Stimulated activated CD4-positive, alpha-beta T cell treated with anti-CD3 and anti-CD28 coated beads, Interleukin-12 subunit alpha, Interleukin-12 subunit beta, amount 100 ng/mL, for 24 hours (primary cell): ENCODE data around the gene AGO1.
"Not testable (repeated sequence)": the region's sequence is repeated elsewhere in the genome, so short reads cannot be mapped to it uniquely, and the experiment has no call there.

ENCODE experiments used
- DNase-seq, 2 experiments: peaks; one replicate each; pipeline ENCODE4 v3.0.0-alpha.2; 2020; ENCODE audit warnings: low read depth in 2 of 2

Gene AGO1

GRCh38 chr1:35915693-35916092 is 32.7 kb downstream of the AGO1 start:
- DNase-seq: no peak

DNA sequence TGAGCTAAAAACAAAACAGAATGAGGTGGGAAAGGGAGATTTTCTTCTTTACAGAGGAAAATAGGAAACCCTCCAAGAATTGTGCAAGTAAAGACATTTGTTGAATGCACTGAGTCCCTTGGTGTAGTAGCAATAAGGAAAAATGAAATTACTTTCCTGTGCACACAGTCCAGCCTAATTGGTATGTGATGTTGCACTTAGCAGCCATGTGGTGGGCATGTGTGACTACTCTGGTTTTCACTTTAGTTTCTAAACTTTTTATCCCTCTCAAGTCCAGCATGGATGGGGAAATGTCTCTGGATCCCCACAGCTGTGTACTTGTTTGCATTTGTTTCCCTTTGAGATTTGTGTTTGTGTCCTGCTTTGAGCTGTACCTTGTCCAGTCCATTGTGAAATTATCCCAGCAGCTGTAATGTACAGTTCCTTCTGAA is 40.8 kb downstream of the AGO1 start:
- no peak for DNase-seq

DNA sequence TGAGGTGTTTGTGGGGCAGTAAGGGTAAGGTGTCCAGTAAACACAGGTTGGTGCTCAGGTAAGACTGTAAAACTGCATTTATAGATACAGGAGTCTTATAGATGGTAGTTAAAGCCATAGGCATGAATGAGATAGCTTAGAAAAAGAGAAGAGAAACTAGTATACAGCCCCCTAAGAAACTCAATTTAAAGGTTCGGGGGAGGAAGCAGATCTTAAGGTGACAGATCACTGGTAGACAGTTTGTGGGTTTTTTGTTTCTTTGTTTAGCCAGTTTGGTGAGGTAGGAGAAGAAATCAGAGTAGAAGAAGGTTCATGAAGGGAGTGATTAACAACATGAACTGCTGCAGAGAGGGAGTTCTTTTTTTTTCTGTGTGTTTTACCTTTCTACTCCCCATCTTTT is 41.8 kb downstream of the AGO1 start:
- no peak for DNase-seq

GRCh38 chr1:35925741-35926140 is 42.7 kb downstream of the AGO1 start:
- no peak for DNase-seq

DNA sequence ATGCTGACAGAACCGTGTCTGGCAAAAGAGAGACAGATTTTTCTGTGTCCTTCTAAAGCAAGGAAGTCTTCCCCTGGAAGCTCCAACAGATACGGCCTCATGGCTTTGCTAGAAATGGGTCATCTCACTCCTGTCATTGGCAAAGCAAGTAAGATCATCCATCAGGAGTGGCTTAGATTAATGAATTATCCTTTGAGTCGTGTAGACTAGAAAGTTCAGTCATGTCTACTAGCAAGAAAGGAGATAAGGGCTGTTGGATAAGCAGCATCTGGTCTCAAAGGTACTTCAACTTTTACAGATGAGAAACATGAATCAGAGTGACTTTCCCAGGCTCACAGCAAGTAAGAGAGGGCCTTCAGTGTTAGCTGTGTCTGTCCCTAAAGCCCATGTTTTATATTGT is 44.5 kb downstream of the AGO1 start:
- no peak for DNase-seq

DNA sequence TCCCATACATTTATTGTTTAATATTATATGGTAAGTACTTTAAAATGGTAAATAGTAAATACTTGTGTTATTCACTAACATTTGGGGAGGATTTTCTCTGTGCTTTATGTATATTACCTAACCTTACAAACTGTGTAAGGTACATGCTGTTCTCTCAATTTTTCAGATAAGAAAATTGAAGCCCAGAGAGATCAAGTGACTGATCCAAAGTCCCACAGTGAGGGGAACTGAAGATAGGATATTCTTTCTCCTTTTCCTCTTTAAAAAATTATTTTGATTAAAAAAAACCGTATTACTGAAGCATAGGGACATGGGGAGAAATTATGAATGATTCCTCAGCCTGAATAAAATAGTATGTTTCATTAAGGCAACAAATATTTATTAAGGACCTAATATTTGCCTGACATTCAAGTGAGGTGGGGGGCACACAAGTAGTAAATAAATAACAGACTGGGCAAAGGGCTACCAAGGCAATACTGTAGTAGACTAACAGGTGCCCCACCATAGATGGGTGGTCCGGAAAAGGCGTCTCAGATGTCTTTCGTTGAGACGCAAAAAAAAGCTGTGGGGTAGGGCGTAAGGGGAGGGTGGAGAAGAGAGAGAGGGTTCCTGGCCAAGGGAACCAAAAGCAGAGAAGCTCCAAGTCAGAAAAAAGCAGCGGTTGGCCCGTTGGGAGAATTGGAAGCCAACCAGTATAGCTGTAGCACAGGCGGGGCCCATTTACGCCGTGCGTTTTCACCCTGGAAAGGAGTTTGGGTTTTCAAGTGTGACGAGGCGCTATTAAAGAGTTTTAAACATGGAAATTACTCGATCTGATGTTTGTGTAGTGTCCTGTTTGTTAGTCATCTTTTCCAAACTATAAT is 47.0 kb downstream of the AGO1 start:
- DNase-seq: peak; percentile 7 to 24

DNA sequence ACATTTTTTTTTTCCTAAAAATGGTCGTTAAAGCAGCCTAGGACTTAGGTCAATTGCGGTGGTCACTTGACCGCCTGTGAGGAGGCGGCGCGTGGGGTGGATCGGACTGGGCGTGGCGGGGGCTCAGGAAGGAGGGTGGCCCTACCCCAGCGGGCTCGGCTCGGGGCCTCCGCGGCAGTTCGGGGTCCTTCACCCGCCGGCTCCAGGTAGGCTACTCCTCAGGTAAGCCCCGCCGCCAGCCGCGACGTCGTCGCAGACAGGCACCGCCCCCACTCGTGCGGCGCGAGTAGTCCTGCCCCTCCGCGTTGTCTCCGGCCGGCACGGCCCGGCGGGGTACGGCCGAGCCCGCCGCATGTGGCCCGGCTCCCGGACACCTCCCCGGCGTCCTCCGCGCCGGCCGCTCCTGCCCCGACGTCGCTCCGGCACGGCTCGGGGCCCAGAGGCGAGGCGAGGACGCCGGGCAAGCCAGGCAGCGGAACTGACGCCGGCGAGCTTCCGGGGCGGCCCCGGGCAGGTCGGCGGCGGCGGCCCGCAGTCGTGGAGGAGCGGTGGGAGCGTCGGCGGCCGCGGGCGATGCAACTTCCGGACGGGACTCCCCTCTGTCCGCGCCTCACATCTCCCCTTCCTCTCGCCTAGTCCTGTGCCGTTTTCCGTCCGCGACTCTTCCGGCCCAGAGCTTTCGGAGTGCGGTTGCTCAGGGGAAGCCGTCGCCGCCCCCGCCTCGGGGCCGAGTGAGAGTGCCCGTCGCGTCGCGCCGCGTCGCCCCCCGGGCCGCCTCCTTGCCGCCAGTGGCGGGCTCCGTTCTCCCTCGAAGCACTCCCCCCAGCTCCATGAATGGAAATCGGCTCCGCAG is 47.8 kb downstream of the AGO1 start, which contains the start of gene AGO3:
Gene AGO3 (plus strand): TSS at position 513 of the 853 bp plus-strand sequence. CDS start 322 bp downstream, at position 835.
- DNase-seq: peak; percentile 76 to 86

DNA sequence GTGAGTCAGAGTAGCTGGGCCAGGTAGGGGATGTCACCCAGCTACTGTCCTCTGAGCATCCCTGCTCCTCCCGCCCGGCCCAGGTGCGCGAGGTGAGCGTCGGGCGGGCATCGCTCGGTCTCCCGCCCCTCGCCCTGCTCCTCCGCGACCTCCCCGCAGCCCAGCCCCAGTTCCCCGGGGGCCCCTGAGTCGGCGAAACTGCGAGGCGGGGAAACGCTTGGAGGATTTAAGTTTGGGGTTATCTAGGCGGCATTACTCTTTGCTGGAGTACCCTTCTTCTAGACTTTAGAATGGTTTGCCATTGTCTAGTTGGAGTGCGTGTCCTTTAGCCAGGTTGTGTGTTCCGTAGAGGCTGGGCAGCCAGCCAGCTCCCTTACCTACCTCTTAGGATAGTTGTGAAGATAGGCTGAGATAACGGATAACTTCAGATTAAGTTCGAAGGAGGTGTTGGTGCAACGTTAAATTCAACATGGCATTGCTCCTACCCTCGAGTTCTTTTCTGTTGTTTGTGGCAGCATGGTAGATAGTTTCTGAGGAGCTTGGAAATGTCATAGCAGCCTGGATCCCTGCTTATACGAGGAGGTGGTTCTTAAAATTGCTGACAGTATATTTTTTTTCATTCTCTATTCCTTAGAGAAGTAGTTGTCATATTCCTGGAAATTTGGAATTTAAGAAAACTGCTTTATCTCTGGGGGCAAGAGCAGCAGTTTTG is 48.6 kb downstream of the AGO1 start:
- no peak for DNase-seq

- no peak for DNase-seq
These were observed 49.2 kb downstream of the AGO1 start for GRCh38 chr1:35932158-35932636.

DNA sequence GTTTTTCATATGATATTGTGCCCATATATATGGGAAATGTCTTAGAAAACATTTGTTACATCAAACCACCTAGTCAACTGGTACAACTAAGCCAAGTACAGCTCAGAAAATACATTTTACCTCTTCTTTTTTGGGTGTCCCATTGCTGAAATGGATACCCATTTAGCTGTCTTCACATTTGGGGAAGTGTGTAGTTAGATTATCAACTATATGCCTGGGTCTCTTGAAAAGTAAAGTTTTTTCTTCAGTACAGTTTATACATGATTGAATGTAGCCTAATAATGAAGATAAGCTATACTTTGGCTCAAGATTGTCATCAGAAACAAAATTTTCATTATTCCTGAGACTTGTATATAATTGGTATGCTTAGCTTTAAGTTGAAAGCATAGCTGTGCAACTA is 49.9 kb downstream of the AGO1 start:
- DNase-seq: no peak

DNA sequence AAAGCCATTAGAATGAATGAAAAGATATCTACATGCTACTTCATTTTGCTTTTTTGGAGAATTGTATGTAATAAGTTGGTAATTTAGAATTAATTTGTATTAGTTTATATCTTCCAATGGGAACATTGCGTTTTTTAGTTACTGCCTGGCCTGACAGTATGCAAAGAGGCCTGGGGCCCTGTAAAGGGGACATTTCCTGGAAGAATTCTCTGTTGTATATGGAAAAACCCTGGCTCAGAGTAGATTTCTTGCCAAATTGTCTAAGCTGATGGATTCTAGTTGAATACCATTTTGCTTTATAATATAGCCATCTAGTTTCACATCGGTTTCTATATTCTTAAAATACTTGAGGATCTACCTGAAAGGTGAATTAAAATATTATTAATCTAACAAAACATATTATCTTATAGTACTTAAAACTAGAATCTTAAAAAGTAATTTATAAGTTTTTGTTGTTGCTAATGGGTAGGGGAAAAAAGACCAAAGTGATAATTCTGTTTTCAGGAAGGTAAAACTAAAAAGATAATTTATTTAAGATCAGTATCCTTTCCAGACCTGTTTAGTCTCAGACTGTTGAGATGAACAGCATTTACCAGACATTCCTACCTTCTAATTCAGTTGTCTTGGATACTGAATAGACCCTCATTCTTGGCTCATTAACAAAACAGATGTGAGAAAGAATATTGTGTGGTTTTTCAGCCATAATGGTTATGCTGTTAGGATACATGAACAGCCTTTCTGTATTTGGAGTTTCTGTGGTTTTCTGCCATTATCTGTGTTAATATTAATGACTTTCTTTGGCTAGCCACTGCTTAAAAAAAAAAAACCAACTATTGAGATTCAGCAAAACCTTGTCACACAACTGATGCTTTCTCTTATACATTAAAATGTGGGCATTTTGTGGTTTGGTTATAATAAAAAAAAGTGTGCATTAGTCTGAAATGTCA is 52.7 kb downstream of the AGO1 start:
- DNase-seq: no peak

DNA sequence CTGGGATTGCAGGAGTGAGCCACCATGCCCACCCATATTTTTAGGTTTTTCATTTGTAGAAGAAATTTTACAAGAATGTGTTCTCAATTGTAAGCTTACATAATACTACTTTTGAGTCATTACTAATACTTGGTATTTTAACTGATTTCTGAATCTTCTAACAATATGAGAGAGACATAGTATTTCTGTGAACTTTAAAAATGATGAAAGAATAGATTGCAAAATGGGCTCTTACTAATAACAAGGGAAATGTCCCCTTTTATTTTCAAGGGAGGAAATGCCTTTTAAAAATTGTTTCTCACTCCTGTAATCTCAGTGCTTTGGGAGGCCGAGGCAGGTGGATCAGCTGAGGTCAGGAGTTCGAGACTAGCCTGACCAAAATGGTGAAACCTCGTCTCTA is 53.8 kb downstream of the AGO1 start:
- no peak for DNase-seq

DNA sequence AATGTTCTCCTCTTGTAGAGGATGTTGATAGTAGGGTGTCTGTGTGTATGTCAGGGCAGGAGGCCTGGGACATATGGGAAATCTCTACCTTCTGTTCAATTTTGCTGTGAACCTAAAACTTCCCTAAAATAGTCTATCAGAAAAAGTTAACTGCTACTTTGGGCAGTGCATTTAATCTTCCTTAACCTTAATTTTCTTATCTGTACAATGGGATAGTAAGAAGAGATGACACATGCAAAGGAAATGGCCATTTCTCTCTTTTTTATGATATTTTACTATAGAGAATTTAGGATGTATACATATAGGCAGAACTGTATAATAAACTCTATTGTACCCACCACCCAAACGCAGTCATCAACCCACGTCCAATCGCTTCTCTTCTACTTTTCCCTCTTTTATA is 56.5 kb downstream of the AGO1 start:
- no peak for DNase-seq

GRCh38 chr1:35945327-35945726 is 62.3 kb downstream of the AGO1 start:
- no peak for DNase-seq

DNA sequence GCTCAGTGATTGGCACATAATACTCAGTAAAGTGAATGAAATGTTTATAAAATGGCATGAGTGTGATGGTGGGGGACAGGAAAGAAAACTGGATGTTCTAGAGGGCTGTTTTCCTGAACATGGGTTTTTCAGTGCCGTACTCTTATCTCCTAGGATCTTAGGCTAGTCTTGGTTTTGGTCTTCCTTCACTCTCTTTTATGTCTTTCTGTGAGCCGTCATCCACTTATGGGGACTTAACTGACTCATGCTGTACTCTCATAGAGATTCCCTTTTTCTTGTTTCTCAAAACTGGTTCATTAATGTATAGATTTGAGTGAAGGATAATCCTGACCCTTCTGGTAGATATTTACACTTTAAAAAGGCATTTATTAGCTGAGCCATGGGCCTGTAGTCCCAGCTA is 64.5 kb downstream of the AGO1 start:
- no peak for DNase-seq

DNA sequence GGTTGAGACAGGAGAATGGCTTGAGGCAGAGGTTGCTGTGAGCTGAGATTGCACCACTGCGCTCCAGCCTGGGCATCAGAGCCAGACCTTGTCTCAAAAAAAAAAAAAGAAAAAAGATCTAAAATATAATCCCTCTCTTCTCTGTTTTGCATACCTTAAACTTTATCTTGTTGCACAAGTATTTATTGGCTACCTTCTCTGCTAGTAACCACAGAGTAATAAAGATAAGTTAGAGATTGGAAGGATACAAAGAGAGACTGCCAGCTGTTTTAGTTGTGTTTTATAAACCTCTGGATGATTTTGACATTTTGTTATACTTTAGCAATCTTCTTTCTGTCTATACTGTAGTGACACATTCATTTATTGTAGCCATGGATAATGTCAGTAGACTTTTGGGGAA is 75.5 kb downstream of the AGO1 start:
- no peak for DNase-seq

GRCh38 chr1:35959304-35959703 is 76.3 kb downstream of the AGO1 start:
- DNase-seq: no peak

DNA sequence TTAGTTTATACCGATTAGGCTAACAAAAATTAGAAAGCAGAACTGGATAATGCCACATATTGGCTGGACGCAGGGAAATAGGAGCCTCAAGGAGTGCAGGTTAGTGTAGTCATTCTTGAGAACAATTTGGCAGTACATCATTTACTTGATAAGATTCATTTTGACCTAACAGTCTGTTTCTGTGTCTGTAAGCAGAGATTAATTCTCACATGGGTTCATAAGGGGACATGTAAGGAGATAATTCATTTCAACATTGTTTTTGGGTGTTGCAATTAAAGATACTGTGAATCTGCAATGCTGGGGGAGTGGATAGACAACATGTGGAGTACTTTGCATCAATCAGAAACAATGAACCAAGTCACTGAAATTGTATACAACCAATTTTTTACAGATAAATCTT is 79.9 kb downstream of the AGO1 start:
- DNase-seq: no peak

GRCh38 chr1:35964277-35964676 is 81.3 kb downstream of the AGO1 start:
- DNase-seq: not testable (repeated sequence)

- no peak for DNase-seq
These were observed 85.4 kb downstream of the AGO1 start for GRCh38 chr1:35968396-35968795.

DNA sequence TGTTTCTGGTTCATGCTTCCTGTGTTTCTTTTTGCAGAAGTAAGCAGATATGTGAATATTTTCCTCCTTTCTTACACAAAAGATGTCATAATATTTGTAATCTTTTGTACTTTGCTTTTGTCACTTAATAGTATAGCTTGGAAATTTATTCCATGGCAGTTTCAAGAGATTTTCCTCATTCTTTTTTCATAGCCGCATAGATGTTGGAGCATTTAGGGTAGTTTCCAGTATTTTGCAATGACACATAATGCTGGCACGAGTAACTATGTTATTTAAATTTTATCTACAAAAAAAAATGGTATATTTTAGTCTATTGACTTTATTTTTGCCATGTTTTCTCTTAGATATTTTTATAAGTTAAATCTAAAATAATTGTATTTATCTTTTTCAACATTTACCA is 88.6 kb downstream of the AGO1 start:
- no peak for DNase-seq
